HepG2 (cell line): ENCODE data around the gene COMMD1. TPM values are rescaled to one million over a fixed set of nuclear protein-coding genes. Genes with fewer than 3 reads are reported as not detected.
A peak's percentile ranks its signal among the peaks of the same experiment; 100 is the strongest.

Experiments used
- ARID2 ChIP-seq: sonication (generic); formaldehyde crosslinking; IDR thresholded peaks from 2 replicates; pipeline ENCODE4 v1.8.1; 2022; ENCODE audit warnings: mild to moderate bottlenecking, missing genetic modification reagents, borderline replicate concordance
- BORCS8-MEF2B ChIP-seq: sonication (generic); formaldehyde crosslinking; IDR thresholded peaks from 2 replicates; pipeline ENCODE4 v1.8.0; 2022; ENCODE audit warnings: mild to moderate bottlenecking, missing genetic modification reagents
- CBFB ChIP-seq: sonication (generic); formaldehyde crosslinking; IDR thresholded peaks from 2 replicates; pipeline ENCODE4 v1.4.0; 2020; ENCODE audit warnings: missing genetic modification reagents
- DPF2 ChIP-seq: sonication (generic); formaldehyde crosslinking; IDR thresholded peaks from 2 replicates; pipeline ENCODE4 v1.4.0; 2020; ENCODE audit warnings: mild to moderate bottlenecking, low read depth, missing genetic modification reagents, borderline replicate concordance
- GFI1 ChIP-seq: sonication (generic); formaldehyde crosslinking; IDR thresholded peaks from 2 replicates; pipeline ENCODE4 v1.5.0; 2020; ENCODE audit warnings: missing genetic modification reagents, mild to moderate bottlenecking, borderline replicate concordance
- GPN1 ChIP-seq: sonication (generic); formaldehyde crosslinking; IDR thresholded peaks from 2 replicates; pipeline ENCODE4 v1.5.1; 2020; ENCODE audit warnings: missing genetic modification reagents, borderline replicate concordance
- KLF13 ChIP-seq: sonication (generic); formaldehyde crosslinking; IDR thresholded peaks from 2 replicates; pipeline ENCODE4 v1.4.0; 2020; ENCODE audit warnings: mild to moderate bottlenecking, missing genetic modification reagents
- RFXAP ChIP-seq: sonication (generic); formaldehyde crosslinking; IDR thresholded peaks from 2 replicates; pipeline ENCODE4 v1.4.0; 2020; ENCODE audit warnings: missing genetic modification reagents, borderline replicate concordance
- ZNF17 ChIP-seq: sonication (generic); formaldehyde crosslinking; IDR thresholded peaks from 2 replicates; pipeline ENCODE4 v1.5.0; 2020; ENCODE audit warnings: mild to moderate bottlenecking, missing genetic modification reagents
- ZNF350 ChIP-seq: sonication (generic); formaldehyde crosslinking; IDR thresholded peaks from 2 replicates; pipeline ENCODE4 v1.4.0; 2020; ENCODE audit warnings: mild to moderate bottlenecking, low read depth, missing genetic modification reagents, borderline replicate concordance
- ZNF556 ChIP-seq: sonication (generic); formaldehyde crosslinking; IDR thresholded peaks from 2 replicates; pipeline ENCODE4 v1.4.0; 2020; ENCODE audit warnings: mild to moderate bottlenecking, missing genetic modification reagents, borderline replicate concordance
- ZNF629 ChIP-seq: sonication (generic); formaldehyde crosslinking; conservative IDR thresholded peaks from 2 replicates; pipeline ENCODE4 v1.5.0; 2020; ENCODE audit warnings: missing genetic modification reagents
- polyA plus RNA-seq, 8 experiments: library from polyadenylated mRNA; depleted of rRNA in 3 of 8; stranded (reverse) in 7 of 8; unstranded in 1 of 8; fragments of >200 nt; fragmentation: Illumina TruSeq in 4 of 8; extraction: Trizol in 4 of 8; gene quantifications; 2 replicates each; pipeline versions ENCODE4 v1.2.1 to v1.2.3, GENCODE V29; 2011 to 2016; ENCODE audit warnings: low read depth in 4 of 8, missing spikeins in 1 of 8, mixed read lengths in 1 of 8; ENCODE audit not compliant: insufficient read depth in 1 of 8
- total RNA-seq, 5 experiments: library from RNA; depleted of rRNA; stranded (reverse); fragments of >200 nt; fragmentation: Illumina TruSeq; extraction: Trizol; gene quantifications; 2 replicates each; pipeline ENCODE4 v1.2.3, GENCODE V29; 2016; ENCODE audit warnings: low read depth in 1 of 5
- TF ChIP-seq, protein P1 (sequence below): sonication (generic); formaldehyde crosslinking; IDR thresholded peaks from 2 replicates; pipeline ENCODE4 v1.5.0; 2020; ENCODE audit warnings: missing genetic modification reagents, mild to moderate bottlenecking, borderline replicate concordance
- TF ChIP-seq, protein P2 (sequence below): sonication (generic); formaldehyde crosslinking; IDR thresholded peaks from 2 replicates; pipeline ENCODE4 v1.4.0; 2020; ENCODE audit warnings: missing genetic modification reagents, borderline replicate concordance
- TF ChIP-seq, protein P3 (sequence below): sonication (generic); formaldehyde crosslinking; IDR thresholded peaks from 2 replicates; pipeline ENCODE4 v1.4.0; 2020; ENCODE audit warnings: missing genetic modification reagents
- TF ChIP-seq, protein P4 (sequence below): sonication (generic); formaldehyde crosslinking; IDR thresholded peaks from 2 replicates; pipeline ENCODE4 v1.4.0; 2020; ENCODE audit warnings: missing genetic modification reagents
- TF ChIP-seq, protein P5 (sequence below): sonication (generic); formaldehyde crosslinking; conservative IDR thresholded peaks from 2 replicates; pipeline ENCODE4 v1.4.0; 2020; ENCODE audit warnings: missing genetic modification reagents
- TF ChIP-seq, protein P6 (sequence below): sonication (generic); formaldehyde crosslinking; IDR thresholded peaks from 2 replicates; pipeline ENCODE4 v1.4.0; 2020; ENCODE audit warnings: missing genetic modification reagents, borderline replicate concordance

COMMD1 gene
- total and polyA plus RNA-seq, 2 of the 13 experiments (the other 11 are each of a cell fraction or from before 2014, with no cell fraction given), result 25.7 to 105 TPM

DNA sequence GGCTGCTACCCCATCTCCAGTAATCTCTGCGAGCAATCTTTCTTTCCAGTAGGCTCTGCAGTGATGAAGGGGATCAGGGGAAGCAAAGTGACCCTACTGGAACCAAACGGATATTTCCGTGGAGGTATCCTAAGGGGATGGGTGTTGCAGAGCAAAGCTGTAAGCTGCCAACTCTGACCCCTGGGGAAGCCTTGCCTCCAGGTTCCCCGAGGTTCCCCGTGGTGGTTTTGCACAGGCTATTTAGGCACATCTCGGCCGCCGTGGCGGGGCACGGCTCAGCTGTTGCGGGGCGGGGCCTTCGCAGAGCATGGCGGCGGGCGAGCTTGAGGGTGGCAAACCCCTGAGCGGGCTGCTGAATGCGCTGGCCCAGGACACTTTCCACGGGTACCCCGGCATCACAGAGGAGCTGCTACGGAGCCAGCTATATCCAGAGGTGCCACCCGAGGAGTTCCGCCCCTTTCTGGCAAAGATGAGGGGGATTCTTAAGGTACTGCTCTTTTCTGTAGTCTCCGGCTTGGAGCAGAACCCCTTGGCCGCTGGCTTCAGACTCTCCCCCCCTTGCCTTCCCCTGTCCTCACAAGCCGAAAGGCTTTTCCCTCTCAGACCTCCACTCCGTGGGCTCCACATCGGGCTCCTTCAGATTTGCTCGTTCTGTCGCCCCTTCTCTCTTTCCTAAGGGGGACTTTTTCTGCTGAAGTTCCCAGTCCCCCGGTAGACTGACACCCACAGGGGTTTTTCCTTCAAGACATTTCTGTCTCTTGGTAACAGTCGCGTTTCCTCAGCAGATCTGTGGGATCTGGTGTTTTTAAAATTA, at the start of gene COMMD1 (continued):
- TF ChIP-seq KLF13, result no peak
- TF ChIP-seq, protein P1, sequence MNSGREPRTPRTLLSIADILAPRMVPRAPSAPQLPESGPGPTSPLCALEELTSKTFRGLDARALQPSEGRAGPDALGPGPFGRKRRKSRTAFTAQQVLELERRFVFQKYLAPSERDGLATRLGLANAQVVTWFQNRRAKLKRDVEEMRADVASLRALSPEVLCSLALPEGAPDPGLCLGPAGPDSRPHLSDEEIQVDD, result no peak
- TF ChIP-seq ZNF629 (CRISPR knock-in tag), result no peak
- TF ChIP-seq, protein P2, sequence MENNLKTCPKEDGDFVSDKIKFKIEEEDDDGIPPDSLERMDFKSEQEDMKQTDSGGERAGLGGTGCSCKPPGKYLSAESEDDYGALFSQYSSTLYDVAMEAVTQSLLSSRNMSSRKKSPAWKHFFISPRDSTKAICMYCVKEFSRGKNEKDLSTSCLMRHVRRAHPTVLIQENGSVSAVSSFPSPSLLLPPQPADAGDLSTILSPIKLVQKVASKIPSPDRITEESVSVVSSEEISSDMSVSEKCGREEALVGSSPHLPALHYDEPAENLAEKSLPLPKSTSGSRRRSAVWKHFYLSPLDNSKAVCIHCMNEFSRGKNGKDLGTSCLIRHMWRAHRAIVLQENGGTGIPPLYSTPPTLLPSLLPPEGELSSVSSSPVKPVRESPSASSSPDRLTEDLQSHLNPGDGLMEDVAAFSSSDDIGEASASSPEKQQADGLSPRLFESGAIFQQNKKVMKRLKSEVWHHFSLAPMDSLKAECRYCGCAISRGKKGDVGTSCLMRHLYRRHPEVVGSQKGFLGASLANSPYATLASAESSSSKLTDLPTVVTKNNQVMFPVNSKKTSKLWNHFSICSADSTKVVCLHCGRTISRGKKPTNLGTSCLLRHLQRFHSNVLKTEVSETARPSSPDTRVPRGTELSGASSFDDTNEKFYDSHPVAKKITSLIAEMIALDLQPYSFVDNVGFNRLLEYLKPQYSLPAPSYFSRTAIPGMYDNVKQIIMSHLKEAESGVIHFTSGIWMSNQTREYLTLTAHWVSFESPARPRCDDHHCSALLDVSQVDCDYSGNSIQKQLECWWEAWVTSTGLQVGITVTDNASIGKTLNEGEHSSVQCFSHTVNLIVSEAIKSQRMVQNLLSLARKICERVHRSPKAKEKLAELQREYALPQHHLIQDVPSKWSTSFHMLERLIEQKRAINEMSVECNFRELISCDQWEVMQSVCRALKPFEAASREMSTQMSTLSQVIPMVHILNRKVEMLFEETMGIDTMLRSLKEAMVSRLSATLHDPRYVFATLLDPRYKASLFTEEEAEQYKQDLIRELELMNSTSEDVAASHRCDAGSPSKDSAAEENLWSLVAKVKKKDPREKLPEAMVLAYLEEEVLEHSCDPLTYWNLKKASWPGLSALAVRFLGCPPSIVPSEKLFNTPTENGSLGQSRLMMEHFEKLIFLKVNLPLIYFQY, result peak; percentile 79
- TF ChIP-seq, protein P3, sequence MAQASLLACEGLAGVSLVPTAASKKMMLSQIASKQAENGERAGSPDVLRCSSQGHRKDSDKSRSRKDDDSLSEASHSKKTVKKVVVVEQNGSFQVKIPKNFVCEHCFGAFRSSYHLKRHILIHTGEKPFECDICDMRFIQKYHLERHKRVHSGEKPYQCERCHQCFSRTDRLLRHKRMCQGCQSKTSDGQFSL (CRISPR knock-in tag), result 0 out of 2 replicates have a peak, but pooled peaks have one; percentile 26
- TF ChIP-seq, protein P4, sequence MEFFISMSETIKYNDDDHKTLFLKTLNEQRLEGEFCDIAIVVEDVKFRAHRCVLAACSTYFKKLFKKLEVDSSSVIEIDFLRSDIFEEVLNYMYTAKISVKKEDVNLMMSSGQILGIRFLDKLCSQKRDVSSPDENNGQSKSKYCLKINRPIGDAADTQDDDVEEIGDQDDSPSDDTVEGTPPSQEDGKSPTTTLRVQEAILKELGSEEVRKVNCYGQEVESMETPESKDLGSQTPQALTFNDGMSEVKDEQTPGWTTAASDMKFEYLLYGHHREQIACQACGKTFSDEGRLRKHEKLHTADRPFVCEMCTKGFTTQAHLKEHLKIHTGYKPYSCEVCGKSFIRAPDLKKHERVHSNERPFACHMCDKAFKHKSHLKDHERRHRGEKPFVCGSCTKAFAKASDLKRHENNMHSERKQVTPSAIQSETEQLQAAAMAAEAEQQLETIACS, result no peak
- TF ChIP-seq, protein P5, sequence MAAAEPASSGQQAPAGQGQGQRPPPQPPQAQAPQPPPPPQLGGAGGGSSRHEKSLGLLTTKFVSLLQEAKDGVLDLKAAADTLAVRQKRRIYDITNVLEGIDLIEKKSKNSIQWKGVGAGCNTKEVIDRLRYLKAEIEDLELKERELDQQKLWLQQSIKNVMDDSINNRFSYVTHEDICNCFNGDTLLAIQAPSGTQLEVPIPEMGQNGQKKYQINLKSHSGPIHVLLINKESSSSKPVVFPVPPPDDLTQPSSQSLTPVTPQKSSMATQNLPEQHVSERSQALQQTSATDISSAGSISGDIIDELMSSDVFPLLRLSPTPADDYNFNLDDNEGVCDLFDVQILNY (CRISPR knock-in tag), result peak; percentile 32; the same call in 1 of the 2 replicates
- TF ChIP-seq, protein P6, sequence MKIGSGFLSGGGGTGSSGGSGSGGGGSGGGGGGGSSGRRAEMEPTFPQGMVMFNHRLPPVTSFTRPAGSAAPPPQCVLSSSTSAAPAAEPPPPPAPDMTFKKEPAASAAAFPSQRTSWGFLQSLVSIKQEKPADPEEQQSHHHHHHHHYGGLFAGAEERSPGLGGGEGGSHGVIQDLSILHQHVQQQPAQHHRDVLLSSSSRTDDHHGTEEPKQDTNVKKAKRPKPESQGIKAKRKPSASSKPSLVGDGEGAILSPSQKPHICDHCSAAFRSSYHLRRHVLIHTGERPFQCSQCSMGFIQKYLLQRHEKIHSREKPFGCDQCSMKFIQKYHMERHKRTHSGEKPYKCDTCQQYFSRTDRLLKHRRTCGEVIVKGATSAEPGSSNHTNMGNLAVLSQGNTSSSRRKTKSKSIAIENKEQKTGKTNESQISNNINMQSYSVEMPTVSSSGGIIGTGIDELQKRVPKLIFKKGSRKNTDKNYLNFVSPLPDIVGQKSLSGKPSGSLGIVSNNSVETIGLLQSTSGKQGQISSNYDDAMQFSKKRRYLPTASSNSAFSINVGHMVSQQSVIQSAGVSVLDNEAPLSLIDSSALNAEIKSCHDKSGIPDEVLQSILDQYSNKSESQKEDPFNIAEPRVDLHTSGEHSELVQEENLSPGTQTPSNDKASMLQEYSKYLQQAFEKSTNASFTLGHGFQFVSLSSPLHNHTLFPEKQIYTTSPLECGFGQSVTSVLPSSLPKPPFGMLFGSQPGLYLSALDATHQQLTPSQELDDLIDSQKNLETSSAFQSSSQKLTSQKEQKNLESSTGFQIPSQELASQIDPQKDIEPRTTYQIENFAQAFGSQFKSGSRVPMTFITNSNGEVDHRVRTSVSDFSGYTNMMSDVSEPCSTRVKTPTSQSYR (CRISPR knock-in tag), result 0 out of 2 replicates have a peak, but pooled peaks have one; percentile 38
- 0 out of 2 replicates have a peak, but pooled peaks have one; percentile 50 for TF ChIP-seq ARID2 (CRISPR knock-in tag)
- TF ChIP-seq BORCS8-MEF2B, result peak; percentile 98
- peak; percentile 93 for TF ChIP-seq CBFB (CRISPR knock-in tag)
- TF ChIP-seq ZNF17, result no peak; the same call in 1 of the 2 replicates
- TF ChIP-seq DPF2 (CRISPR knock-in tag), result no peak
- peak; percentile 89 for TF ChIP-seq RFXAP (CRISPR knock-in tag)
- TF ChIP-seq GFI1 (CRISPR knock-in tag), result no peak
- TF ChIP-seq ZNF350 (CRISPR knock-in tag), result peak; percentile 96
- TF ChIP-seq GPN1, result no peak
- TF ChIP-seq ZNF556 (CRISPR knock-in tag), result peak; percentile 80; the same call in 1 of the 2 replicates
